ENCODE measurements around the gene LSS. TPM values are rescaled to one million over a fixed set of nuclear protein-coding genes. Genes with fewer than 3 reads are reported as not detected.

Gene LSS
- total RNA-seq, 4 donors from 2014 or later, result 43.7 to 172 (median 66.5) TPM

- Histone ChIP-seq H3K9me3 (no peaks in the 10 kb centered on the region), H3K4me3 (no peak overlapping the region), H3K36me3 (no peaks in the 10 kb centered on the region), H3K27me3 (no peaks in the 10 kb centered on the region), H3K4me1 (no peaks in the 10 kb centered on the region), H3K27ac (no peak overlapping the region)
- TF ChIP-seq POLR2A (IDR thresholded peaks at IDR 0.05), result no peak
- TF ChIP-seq CTCF (IDR thresholded peaks at IDR 0.05), result no peak
- peak in 2 of 3 donors; percentile 11 to 30 for DNase-seq
Observed at GRCh38 chr21:46168238-46168637, 60.3 kb downstream of the LSS start.

GRCh38 chr21:46165098-46165497 lies 63.5 kb downstream of the LSS start:
- no peak for DNase-seq
- Histone ChIP-seq H3K4me3 (no peak overlapping the region), H3K27me3 (peaks cover 0 to 3% of the 10 kb centered on the region in 2 donors), H3K36me3 (no peaks in the 10 kb centered on the region), H3K27ac (no peak overlapping the region), H3K4me1 (peaks cover 0 to 8% (median 0%) of the 10 kb centered on the region in 4 donors), H3K9me3 (no peaks in the 10 kb centered on the region)
- no peak for TF ChIP-seq POLR2A (IDR thresholded peaks at IDR 0.05)
- TF ChIP-seq CTCF (IDR thresholded peaks at IDR 0.05), result no peak

GRCh38 chr21:46163380-46163779 lies 65.2 kb downstream of the LSS start:
- no peak for TF ChIP-seq CTCF (IDR thresholded peaks at IDR 0.05)
- no peak for TF ChIP-seq POLR2A (IDR thresholded peaks at IDR 0.05)
- H3K9me3 ChIP-seq, result no peaks in the 10 kb centered on the region
- no peak for DNase-seq
- H3K4me1 ChIP-seq, result peaks cover 0 to 8% (median 0%) of the 10 kb centered on the region in 4 donors
- no peak overlapping the region for H3K4me3 ChIP-seq
- H3K27me3 ChIP-seq, result peaks cover 0 to 3% of the 10 kb centered on the region in 2 donors
- H3K36me3 ChIP-seq, result no peaks in the 10 kb centered on the region
- H3K27ac ChIP-seq, result no peak overlapping the region

- DNase-seq, result peak in 2 of 3 donors; percentile 28 to 37
- Histone ChIP-seq H3K4me1 (peaks cover 0 to 8% (median 0%) of the 10 kb centered on the region in 4 donors), H3K4me3 (peak overlapping the region in 1 of 4 donors; percentile 16), H3K27me3 (peaks cover 0 to 3% of the 10 kb centered on the region in 2 donors), H3K27ac (no peak overlapping the region), H3K9me3 (no peaks in the 10 kb centered on the region), H3K36me3 (no peaks in the 10 kb centered on the region)
- no peak for TF ChIP-seq POLR2A (IDR thresholded peaks at IDR 0.05)
- no peak for TF ChIP-seq CTCF (IDR thresholded peaks at IDR 0.05)
Observed at GRCh38 chr21:46161633-46162592, 66.7 kb downstream of the LSS start.

GRCh38 chr21:46160907-46161632 lies 67.5 kb downstream of the LSS start:
- Histone ChIP-seq H3K4me3 (peak overlapping the region in 1 of 4 donors; percentile 16), H3K9me3 (no peaks in the 10 kb centered on the region)
- peak in 1 of 3 donors; percentile 41 for DNase-seq

More at GRCh38 chr21:46160907-46161632, 67.5 kb downstream of the LSS start:
- TF ChIP-seq CTCF (IDR thresholded peaks at IDR 0.05) (no peak), POLR2A (IDR thresholded peaks at IDR 0.05) (no peak)
- peaks cover 0 to 3% of the 10 kb centered on the region in 2 donors for H3K27me3 ChIP-seq
- peaks cover 0 to 8% (median 0%) of the 10 kb centered on the region in 4 donors for H3K4me1 ChIP-seq
- H3K36me3 ChIP-seq, result no peaks in the 10 kb centered on the region
- no peak overlapping the region for H3K27ac ChIP-seq

All from Peyer's patch (tissue), 4 donors.